OCI-LY1 (cell line): Measurements from ENCODE around the gene WWC2.

Experiments
- H2AFZ ChIP-seq: fragments of 200-600 bp; sonication (generic), shearing (Covaris generic); 2 replicates; pipeline ENCODE4 v1.6.0; 2014; ENCODE audit warnings: antibody characterized with exemption, mild to moderate bottlenecking, low read length
- H3F3A ChIP-seq: fragments of 200-600 bp; sonication (generic), shearing (Covaris generic); 2 replicates; pipeline ENCODE4 v1.6.0; 2014; ENCODE audit warnings: mild to moderate bottlenecking, antibody characterized with exemption, low read length, moderate library complexity; ENCODE audit not compliant: insufficient read depth
- H3K27ac ChIP-seq: fragments of 200-600 bp; sonication (generic); 2 replicates; pipeline ENCODE4 v1.5.1; 2014; ENCODE audit warnings: low read length, mixed run types, mild to moderate bottlenecking, low read depth; ENCODE audit not compliant: poor library complexity, severe bottlenecking
- H3K27me3 ChIP-seq: fragments of 200-600 bp; sonication (generic); 2 replicates; pipeline ENCODE4 v1.6.0; 2014; ENCODE audit warnings: antibody characterized with exemption, mild to moderate bottlenecking, low read length, moderate library complexity; ENCODE audit not compliant: insufficient read depth
- H3K36me3 ChIP-seq: fragments of 200-600 bp; sonication (generic); 2 replicates; pipeline ENCODE4 v1.6.1; 2014; ENCODE audit warnings: mild to moderate bottlenecking, antibody characterized with exemption, low read length, moderate library complexity, mixed read lengths; ENCODE audit not compliant: insufficient read depth
- H3K4me1 ChIP-seq: fragments of 200-600 bp; sonication (generic); 2 replicates; pipeline ENCODE4 v1.5.1; 2014; ENCODE audit warnings: mild to moderate bottlenecking, low read length, moderate library complexity; ENCODE audit not compliant: insufficient read depth, severe bottlenecking
- H3K4me2 ChIP-seq: fragments of 200-600 bp; sonication (generic), shearing (Covaris generic); 2 replicates; pipeline ENCODE4 v1.6.1; 2014; ENCODE audit warnings: low read length
- H3K4me3 ChIP-seq: fragments of 200-600 bp; sonication (generic); 2 replicates; pipeline ENCODE4 v1.5.1; 2014; ENCODE audit warnings: low read length, low read depth, mild to moderate bottlenecking, mixed read lengths; ENCODE audit not compliant: poor library complexity, severe bottlenecking
- H3K79me2 ChIP-seq: fragments of 200-600 bp; shearing (Covaris generic); 2 replicates; pipeline ENCODE4 v1.6.1; 2016; ENCODE audit warnings: mixed run types, low read length, mixed read lengths; ENCODE audit not compliant: insufficient read depth
- H3K9ac ChIP-seq: fragments of 200-600 bp; sonication (generic), shearing (Covaris generic); 2 replicates; pipeline ENCODE4 v1.6.1; 2014; ENCODE audit warnings: mild to moderate bottlenecking, low read length, mixed read lengths
- H3K9me2 ChIP-seq: fragments of 200-600 bp; sonication (generic), shearing (Covaris generic); 2 replicates; pipeline ENCODE4 v1.6.1; 2014; ENCODE audit warnings: low read depth, mild to moderate bottlenecking, low read length, mixed read lengths
- H3K9me3 ChIP-seq: fragments of 200-600 bp; shearing (Covaris generic); 2 replicates; pipeline ENCODE4 v1.6.1; 2014; ENCODE audit warnings: low read length, mixed read lengths
- H4K20me1 ChIP-seq: fragments of 200-600 bp; sonication (generic), shearing (Covaris generic); 2 replicates; pipeline ENCODE4 v1.6.0; 2016; ENCODE audit warnings: mild to moderate bottlenecking, low read length; ENCODE audit not compliant: insufficient read depth
- CTCF ChIP-seq: fragments of 200-600 bp; sonication (generic), shearing (Covaris generic); IDR thresholded peaks from 2 replicates; pipeline ENCODE4 v1.5.1; 2017; ENCODE audit warnings: mild to moderate bottlenecking, antibody characterized with exemption, low read length, moderate library complexity, mixed read lengths
- EZH2 ChIP-seq: fragments of 200-600 bp; sonication (generic), shearing (Covaris generic); IDR thresholded peaks from 2 replicates; pipeline ENCODE4 v1.8.0; 2017; ENCODE audit warnings: borderline replicate concordance, mixed run types, mild to moderate bottlenecking, antibody characterized with exemption, low read length, moderate library complexity, mixed read lengths

WWC2 gene

GRCh38 chr4:183332447-183332846 is 233.4 kb downstream of the WWC2 start:
- Histone ChIP-seq H3K9me3 (no peaks in the 10 kb centered on the region), H3F3A (no peaks in the 10 kb centered on the region), H4K20me1 (no peaks in the 10 kb centered on the region), H3K27ac (no peak overlapping the region), H3K9ac (no peak overlapping the region), H3K9me2 (no peaks in the 10 kb centered on the region), H3K4me1 (no peaks in the 10 kb centered on the region), H2AFZ (no peak overlapping the region), H3K79me2 (no peaks in the 10 kb centered on the region), H3K27me3 (peaks cover 13% of the 10 kb centered on the region; the same call in 1 of the 2 replicates), H3K4me3 (no peak overlapping the region), H3K4me2 (no peak overlapping the region), H3K36me3 (no peaks in the 10 kb centered on the region)
- TF ChIP-seq CTCF (no peak), EZH2 (no peak)

GRCh38 chr4:183333202-183333601 is 234.1 kb downstream of the WWC2 start:
- H3K4me3 ChIP-seq, result no peak overlapping the region
- H3K27ac ChIP-seq, result no peak overlapping the region
- no peak for TF ChIP-seq CTCF
- no peak for TF ChIP-seq EZH2

GRCh38 chr4:183333983-183334382 is 234.9 kb downstream of the WWC2 start:
- Histone ChIP-seq H4K20me1 (no peaks in the 10 kb centered on the region), H3K4me2 (no peak overlapping the region), H3F3A (no peaks in the 10 kb centered on the region), H2AFZ (no peak overlapping the region), H3K9me2 (no peaks in the 10 kb centered on the region), H3K9me3 (no peaks in the 10 kb centered on the region), H3K27ac (no peak overlapping the region), H3K27me3 (peaks cover 11% of the 10 kb centered on the region; the same call in 1 of the 2 replicates), H3K4me3 (no peak overlapping the region), H3K36me3 (no peaks in the 10 kb centered on the region), H3K79me2 (no peaks in the 10 kb centered on the region), H3K4me1 (no peaks in the 10 kb centered on the region), H3K9ac (no peak overlapping the region)
- no peak for TF ChIP-seq EZH2
- no peak for TF ChIP-seq CTCF

More at GRCh38 chr4:183333202-183333601, 234.1 kb downstream of the WWC2 start:
- Histone ChIP-seq H3K36me3 (no peaks in the 10 kb centered on the region), H4K20me1 (no peaks in the 10 kb centered on the region), H3K27me3 (peaks cover 13% of the 10 kb centered on the region; the same call in 1 of the 2 replicates), H3K79me2 (no peaks in the 10 kb centered on the region), H3K9ac (no peak overlapping the region), H3K4me2 (no peak overlapping the region), H3F3A (no peaks in the 10 kb centered on the region), H3K9me2 (no peaks in the 10 kb centered on the region), H2AFZ (no peak overlapping the region), H3K9me3 (no peaks in the 10 kb centered on the region), H3K4me1 (no peaks in the 10 kb centered on the region)
